Measurements from ENCODE around the gene TGFBR3L. TPM values are rescaled to one million over a fixed set of nuclear protein-coding genes. Genes with fewer than 3 reads are reported as not detected.

TGFBR3L gene
- total RNA-seq, 2 donors from 2014 or later, result not detected

GRCh38 chr19:7941895-7942596 is 27.4 kb downstream of the TGFBR3L start:
- DNase-seq (ENCODE audit: low spot score) (no peak), ATAC-seq (ENCODE audit: insufficient number of reproducible peaks, low FRiP score, low read depth) (no peak)
- H3K27me3 ChIP-seq (replicated peaks; ENCODE audit: insufficient read depth), result no peaks in the 10 kb centered on the region
- no peaks in the 10 kb centered on the region for H3K9me3 ChIP-seq
- H3K4me3 ChIP-seq, result peak overlapping the region; percentile 84
- no peak overlapping the region for H3K27ac ChIP-seq
- peaks cover 27% of the 10 kb centered on the region for H3K36me3 ChIP-seq
- peaks cover 11 to 19% of the 10 kb centered on the region in 2 donors for H3K4me1 ChIP-seq (ENCODE audit: control insufficient read depth in 1 of 2, low read depth in 2 of 2)
- no peak for TF ChIP-seq CTCF (IDR thresholded peaks at IDR 0.05)

- peaks cover 17% of the 10 kb centered on the region for H3K36me3 ChIP-seq
- DNase-seq (ENCODE audit: low spot score), result no peak
- H3K27ac ChIP-seq, result peak overlapping the region; percentile 91 to 96
- H3K4me1 ChIP-seq (ENCODE audit: control insufficient read depth in 1 of 2, low read depth in 2 of 2), result peaks cover 11 to 19% of the 10 kb centered on the region in 2 donors
- peak overlapping the region; percentile 84 for H3K4me3 ChIP-seq
- no peak for TF ChIP-seq CTCF (IDR thresholded peaks at IDR 0.05)
- no peaks in the 10 kb centered on the region for H3K27me3 ChIP-seq (replicated peaks; ENCODE audit: insufficient read depth)
- ATAC-seq (ENCODE audit: insufficient number of reproducible peaks, low FRiP score, low read depth), result no peak
- no peaks in the 10 kb centered on the region for H3K9me3 ChIP-seq
Observed at GRCh38 chr19:7942981-7943443, 28.4 kb downstream of the TGFBR3L start.

- peaks cover 11 to 19% of the 10 kb centered on the region in 2 donors for H3K4me1 ChIP-seq (ENCODE audit: control insufficient read depth in 1 of 2, low read depth in 2 of 2)
- TF ChIP-seq CTCF (IDR thresholded peaks at IDR 0.05), result no peak
- H3K4me3 ChIP-seq, result peak within 1 kb of the TSS; percentile 84
- H3K36me3 ChIP-seq, result peaks cover 12% of the 10 kb centered on the region
- peak within 1 kb of the TSS; percentile 91 to 96 for H3K27ac ChIP-seq
- H3K9me3 ChIP-seq, result no peaks in the 10 kb centered on the region
- peak; percentile 95 for DNase-seq (ENCODE audit: low spot score)
- ATAC-seq (ENCODE audit: insufficient number of reproducible peaks, low FRiP score, low read depth), result peak; percentile 100
- H3K27me3 ChIP-seq (replicated peaks; ENCODE audit: insufficient read depth), result no peaks in the 10 kb centered on the region
Observed at GRCh38 chr19:7943444-7944176, 29.0 kb downstream of the TGFBR3L start, which contains the start of gene TIMM44. TIMM44 (minus strand) TSS chr19:7943666; CDS start chr19:7943651, 15 bp downstream.

- no peaks in the 10 kb centered on the region for H3K27me3 ChIP-seq (replicated peaks; ENCODE audit: insufficient read depth)
- peak overlapping the region; percentile 84 for H3K4me3 ChIP-seq
- DNase-seq (ENCODE audit: low spot score) (peak; percentile 82), ATAC-seq (ENCODE audit: insufficient number of reproducible peaks, low FRiP score, low read depth) (peak; percentile 34)
- H3K27ac ChIP-seq, result peak overlapping the region; percentile 59 to 80
- TF ChIP-seq CTCF (IDR thresholded peaks at IDR 0.05), result peak; percentile 84
- peaks cover 12% of the 10 kb centered on the region for H3K36me3 ChIP-seq
- no peaks in the 10 kb centered on the region for H3K9me3 ChIP-seq
- peaks cover 11 to 19% of the 10 kb centered on the region in 2 donors for H3K4me1 ChIP-seq (ENCODE audit: control insufficient read depth in 1 of 2, low read depth in 2 of 2)
Observed at GRCh38 chr19:7944177-7944761, 29.6 kb downstream of the TGFBR3L start.

- ATAC-seq (ENCODE audit: insufficient number of reproducible peaks, low FRiP score, low read depth), result no peak
- no peak overlapping the region for H3K4me3 ChIP-seq
- H3K27ac ChIP-seq, result no peak overlapping the region
- DNase-seq (ENCODE audit: low spot score), result no peak
- peaks cover 0 to 1% of the 10 kb centered on the region in 2 donors for H3K4me1 ChIP-seq (ENCODE audit: control insufficient read depth in 1 of 2, low read depth in 2 of 2)
- no peak for TF ChIP-seq CTCF (IDR thresholded peaks at IDR 0.05)
- H3K9me3 ChIP-seq, result no peaks in the 10 kb centered on the region
- no peaks in the 10 kb centered on the region for H3K27me3 ChIP-seq (replicated peaks; ENCODE audit: insufficient read depth)
- no peaks in the 10 kb centered on the region for H3K36me3 ChIP-seq
Observed at GRCh38 chr19:7947939-7948338, 33.3 kb downstream of the TGFBR3L start.
